ENCODE measurements around the gene TMCC3.

The TMCC3 gene

DNA sequence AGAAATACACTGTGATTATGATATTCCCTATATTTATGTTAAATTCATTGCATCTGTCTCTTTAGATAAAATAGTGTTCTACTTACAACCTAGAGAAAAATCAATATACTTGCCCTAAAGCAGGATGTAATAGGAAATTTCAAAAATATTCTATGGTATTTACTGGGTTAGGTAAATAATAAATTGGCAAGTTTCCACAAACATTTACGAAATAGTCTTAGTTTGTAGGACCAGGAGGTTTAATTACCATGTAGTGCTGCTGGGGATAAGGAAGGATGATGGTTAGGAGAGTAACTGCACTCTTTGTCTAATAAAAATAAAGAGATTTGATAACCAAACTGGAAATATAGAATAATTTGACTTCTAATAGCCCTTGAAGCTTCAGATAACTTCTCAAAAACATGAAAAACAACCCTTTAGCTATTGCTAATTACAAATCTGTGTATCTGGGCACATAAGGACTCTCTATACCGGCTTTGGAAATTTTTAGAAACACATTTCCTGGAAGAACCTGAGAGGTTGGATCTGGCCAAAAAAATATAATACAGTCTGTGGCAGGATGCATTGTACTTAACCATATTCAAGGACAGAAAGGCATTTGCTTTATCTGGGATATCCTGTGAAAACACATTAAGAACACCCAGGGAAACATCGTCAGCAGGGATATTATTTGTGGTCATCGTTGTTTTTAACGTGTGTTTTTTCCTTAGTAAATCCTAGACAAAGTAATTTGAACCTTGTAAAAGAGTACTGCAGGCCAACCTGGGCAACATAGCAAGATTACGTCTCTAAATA lies 36.7 kb upstream of the TMCC3 start:
- no peak overlapping the region for H3K4me3 ChIP-seq (ENCODE audit: low read length)
- H3K36me3 ChIP-seq (ENCODE audit: control insufficient read depth, insufficient read depth, low read length) = no peaks in the 10 kb centered on the region
- no peaks in the 10 kb centered on the region for H3K4me1 ChIP-seq (ENCODE audit: control insufficient read depth, insufficient read depth, low read length)
- H3K27ac ChIP-seq (ENCODE audit: low read length) = no peak overlapping the region
- H3K9me3 ChIP-seq (ENCODE audit: control insufficient read depth, insufficient read depth, low read length) = no peaks in the 10 kb centered on the region
- DNase-seq (ENCODE audit: low read depth, low spot score) = no peak
- WGBS (ENCODE audit: insufficient coverage, insufficient read length) = no CpG with 5 or more reads among the region's 6 CpGs
- no peaks in the 10 kb centered on the region for H3K27me3 ChIP-seq (ENCODE audit: control insufficient read depth, insufficient read depth, low read length)

DNA sequence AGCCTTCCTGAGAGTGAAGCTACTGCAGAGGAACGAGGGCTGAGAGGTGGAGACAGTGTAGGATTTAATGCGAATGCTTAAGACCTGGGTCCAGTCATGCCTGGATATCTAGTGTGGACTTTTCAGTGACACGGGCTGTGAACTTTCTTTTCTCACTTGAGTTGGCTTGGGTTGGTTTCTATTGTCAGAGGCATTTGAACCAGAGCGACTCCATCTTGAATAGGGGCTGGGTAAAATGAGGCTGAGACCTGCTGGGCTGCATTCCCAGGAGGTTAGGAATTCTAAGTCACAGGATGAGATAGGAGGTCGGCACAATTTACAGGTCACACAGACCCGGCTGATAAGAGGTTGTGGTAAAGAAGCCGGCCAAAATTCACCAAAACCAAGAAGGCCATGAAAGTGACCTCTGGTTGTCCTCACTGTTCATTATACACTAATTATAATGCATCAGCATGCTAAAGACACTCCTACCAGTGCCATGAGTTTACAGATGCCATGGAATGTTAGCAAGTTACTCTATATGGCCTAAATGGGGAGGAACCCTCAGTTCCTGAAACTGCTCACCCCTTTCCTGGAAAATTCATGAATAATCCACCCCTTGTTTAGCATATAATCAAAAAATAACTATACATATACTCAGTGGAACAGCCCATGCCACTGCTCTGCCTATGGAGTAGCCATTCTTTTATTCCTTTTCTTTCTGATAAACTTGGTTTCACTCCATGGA lies 34.2 kb upstream of the TMCC3 start:
- no peak overlapping the region for H3K4me3 ChIP-seq (ENCODE audit: low read length)
- H3K27ac ChIP-seq (ENCODE audit: low read length) = no peak overlapping the region
- WGBS (ENCODE audit: insufficient coverage, insufficient read length) = no CpG with 5 or more reads among the region's 7 CpGs
- H3K27me3 ChIP-seq (ENCODE audit: control insufficient read depth, insufficient read depth, low read length) = no peaks in the 10 kb centered on the region
- no peaks in the 10 kb centered on the region for H3K9me3 ChIP-seq (ENCODE audit: control insufficient read depth, insufficient read depth, low read length)
- no peak for DNase-seq (ENCODE audit: low read depth, low spot score)
- H3K4me1 ChIP-seq (ENCODE audit: control insufficient read depth, insufficient read depth, low read length) = no peaks in the 10 kb centered on the region
- H3K36me3 ChIP-seq (ENCODE audit: control insufficient read depth, insufficient read depth, low read length) = no peaks in the 10 kb centered on the region

DNA sequence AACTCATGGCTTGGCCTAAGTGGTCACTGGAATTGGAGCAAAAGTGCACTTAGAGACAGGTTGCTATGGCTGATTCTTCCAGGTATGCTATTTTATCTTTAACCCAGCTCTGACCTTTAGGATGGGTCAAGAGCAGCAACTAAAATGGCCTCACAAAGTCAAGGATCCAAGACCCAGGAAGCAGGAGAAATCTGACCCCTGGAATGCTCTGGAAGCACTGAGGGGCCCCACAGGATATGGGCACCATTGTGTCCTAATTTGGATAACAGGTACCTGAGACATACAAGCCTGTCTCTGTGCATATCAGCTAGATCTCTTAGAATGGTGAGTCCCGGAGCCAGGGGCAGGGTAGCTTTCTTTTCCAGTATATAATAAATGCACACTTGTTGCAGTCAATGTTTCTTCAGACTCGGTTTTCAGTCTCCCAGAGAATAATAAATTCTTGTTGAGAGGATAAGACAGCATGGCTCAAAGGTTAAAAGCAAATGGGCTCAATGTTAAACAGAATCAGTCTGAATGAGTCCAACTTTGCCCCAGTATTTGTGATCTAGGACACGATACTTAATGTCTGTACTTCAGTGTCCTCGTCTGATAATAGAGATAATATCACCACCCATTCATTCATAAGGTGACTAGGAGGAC lies 29.3 kb upstream of the TMCC3 start:
- WGBS (ENCODE audit: insufficient coverage, insufficient read length) = no CpG with 5 or more reads among the region's 4 CpGs
- Histone ChIP-seq H3K9me3 (ENCODE audit: control insufficient read depth, insufficient read depth, low read length) (no peaks in the 10 kb centered on the region), H3K4me3 (ENCODE audit: low read length) (no peak overlapping the region), H3K4me1 (ENCODE audit: control insufficient read depth, insufficient read depth, low read length) (no peaks in the 10 kb centered on the region), H3K36me3 (ENCODE audit: control insufficient read depth, insufficient read depth, low read length) (no peaks in the 10 kb centered on the region), H3K27ac (ENCODE audit: low read length) (no peak overlapping the region), H3K27me3 (ENCODE audit: control insufficient read depth, insufficient read depth, low read length) (no peaks in the 10 kb centered on the region)
- no peak for DNase-seq (ENCODE audit: low read depth, low spot score)

GRCh38 chr12:94678849-94679248 lies 28.5 kb upstream of the TMCC3 start:
- DNase-seq (ENCODE audit: low read depth, low spot score) = no peak
- no peaks in the 10 kb centered on the region for H3K36me3 ChIP-seq (ENCODE audit: control insufficient read depth, insufficient read depth, low read length)
- WGBS (ENCODE audit: insufficient coverage, insufficient read length) = no CpG with 5 or more reads among the region's 6 CpGs
- H3K9me3 ChIP-seq (ENCODE audit: control insufficient read depth, insufficient read depth, low read length) = no peaks in the 10 kb centered on the region
- H3K4me3 ChIP-seq (ENCODE audit: low read length) = no peak overlapping the region
- H3K27me3 ChIP-seq (ENCODE audit: control insufficient read depth, insufficient read depth, low read length) = no peaks in the 10 kb centered on the region
- H3K4me1 ChIP-seq (ENCODE audit: control insufficient read depth, insufficient read depth, low read length) = no peaks in the 10 kb centered on the region
- H3K27ac ChIP-seq (ENCODE audit: low read length) = no peak overlapping the region

DNA sequence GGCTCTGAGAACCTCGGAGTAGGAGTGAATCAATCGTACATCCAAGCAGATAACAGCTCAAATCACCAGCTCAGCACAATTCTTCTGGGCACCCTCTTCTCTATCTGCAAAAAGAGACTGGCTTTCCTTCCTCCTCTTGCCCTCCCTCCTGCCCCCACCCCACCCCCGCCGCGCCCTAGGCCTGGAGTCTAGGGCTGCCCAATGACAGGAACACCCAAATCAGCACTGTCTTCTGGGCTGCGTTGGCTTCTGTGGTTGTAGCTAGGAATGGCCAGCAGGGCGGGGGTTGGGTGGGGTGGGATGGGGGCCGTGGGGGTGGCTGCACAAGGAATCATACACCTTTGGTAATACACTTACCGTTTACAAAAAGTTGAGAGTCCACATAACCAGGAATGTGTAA lies 28.0 kb upstream of the TMCC3 start:
- WGBS (ENCODE audit: insufficient coverage, insufficient read length) = no CpG with 5 or more reads among the region's 9 CpGs
- H3K27ac ChIP-seq (ENCODE audit: low read length) = no peak overlapping the region
- H3K9me3 ChIP-seq (ENCODE audit: control insufficient read depth, insufficient read depth, low read length) = no peaks in the 10 kb centered on the region
- no peak overlapping the region for H3K4me3 ChIP-seq (ENCODE audit: low read length)
- H3K27me3 ChIP-seq (ENCODE audit: control insufficient read depth, insufficient read depth, low read length) = no peaks in the 10 kb centered on the region
- no peaks in the 10 kb centered on the region for H3K4me1 ChIP-seq (ENCODE audit: control insufficient read depth, insufficient read depth, low read length)
- no peak for DNase-seq (ENCODE audit: low read depth, low spot score)
- H3K36me3 ChIP-seq (ENCODE audit: control insufficient read depth, insufficient read depth, low read length) = no peaks in the 10 kb centered on the region

GRCh38 chr12:94677778-94678177 lies 27.4 kb upstream of the TMCC3 start:
- DNase-seq (ENCODE audit: low read depth, low spot score) = no peak
- no peak overlapping the region for H3K4me3 ChIP-seq (ENCODE audit: low read length)
- H3K9me3 ChIP-seq (ENCODE audit: control insufficient read depth, insufficient read depth, low read length) = no peaks in the 10 kb centered on the region
- no peaks in the 10 kb centered on the region for H3K4me1 ChIP-seq (ENCODE audit: control insufficient read depth, insufficient read depth, low read length)
- no CpG with 5 or more reads among the region's 1 CpG for WGBS (ENCODE audit: insufficient coverage, insufficient read length)
- no peaks in the 10 kb centered on the region for H3K27me3 ChIP-seq (ENCODE audit: control insufficient read depth, insufficient read depth, low read length)
- H3K27ac ChIP-seq (ENCODE audit: low read length) = no peak overlapping the region
- H3K36me3 ChIP-seq (ENCODE audit: control insufficient read depth, insufficient read depth, low read length) = no peaks in the 10 kb centered on the region

DNA sequence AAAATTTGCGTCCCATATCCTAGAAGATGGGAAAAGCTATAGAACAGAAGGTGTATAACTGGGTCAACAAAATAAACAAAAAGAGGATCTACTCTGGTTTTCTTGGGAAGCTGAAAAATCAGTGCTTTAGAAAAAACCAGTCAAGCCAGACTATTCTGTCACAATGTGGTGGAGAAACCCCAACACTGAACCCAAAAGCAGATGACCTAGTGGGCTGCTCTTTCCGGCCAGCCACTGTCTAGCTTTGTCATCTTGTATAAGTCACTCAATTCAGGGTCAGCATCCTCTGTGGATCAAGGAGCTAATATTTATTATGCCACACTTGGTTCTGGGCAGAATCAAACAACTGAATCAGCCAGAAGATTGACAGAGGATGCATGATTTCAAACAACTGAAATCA lies 26.6 kb upstream of the TMCC3 start:
- H3K4me1 ChIP-seq (ENCODE audit: control insufficient read depth, insufficient read depth, low read length) = no peaks in the 10 kb centered on the region
- no peaks in the 10 kb centered on the region for H3K36me3 ChIP-seq (ENCODE audit: control insufficient read depth, insufficient read depth, low read length)
- H3K27ac ChIP-seq (ENCODE audit: low read length) = no peak overlapping the region
- no peaks in the 10 kb centered on the region for H3K9me3 ChIP-seq (ENCODE audit: control insufficient read depth, insufficient read depth, low read length)
- no peak overlapping the region for H3K4me3 ChIP-seq (ENCODE audit: low read length)
- DNase-seq (ENCODE audit: low read depth, low spot score) = no peak
- no CpG with 5 or more reads among the region's 2 CpGs for WGBS (ENCODE audit: insufficient coverage, insufficient read length)
- no peaks in the 10 kb centered on the region for H3K27me3 ChIP-seq (ENCODE audit: control insufficient read depth, insufficient read depth, low read length)

DNA sequence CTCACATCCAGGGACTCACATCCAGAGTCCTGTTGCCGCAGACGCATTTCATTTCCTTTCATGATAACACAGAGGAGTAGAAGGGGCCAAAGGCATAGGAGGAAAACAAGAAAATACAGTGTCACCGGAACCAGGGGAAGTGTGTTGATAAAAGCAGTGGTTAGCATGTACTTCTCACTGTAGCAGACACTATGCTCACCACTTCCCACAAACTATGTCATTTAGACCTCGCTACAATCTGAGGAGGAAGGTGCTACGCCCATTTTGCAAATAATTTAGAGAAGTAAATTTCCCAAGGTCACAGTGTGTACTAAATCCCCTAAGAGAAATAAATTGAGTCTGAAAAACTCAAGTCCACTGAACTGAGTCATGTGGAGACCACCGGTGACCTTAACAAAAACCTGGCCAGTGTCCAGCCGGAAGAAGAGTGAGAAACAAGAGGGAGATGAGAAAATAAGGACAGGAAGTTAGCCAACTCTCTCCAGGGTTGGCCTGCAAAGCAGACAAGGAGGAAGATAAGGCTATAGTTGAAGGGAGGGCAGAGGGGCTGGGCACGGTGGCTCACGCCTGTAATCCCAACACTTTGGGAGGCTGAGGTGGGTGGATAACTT lies 25.8 kb upstream of the TMCC3 start:
- DNase-seq (ENCODE audit: low read depth, low spot score) = no peak
- Histone ChIP-seq H3K4me1 (ENCODE audit: control insufficient read depth, insufficient read depth, low read length) (no peaks in the 10 kb centered on the region), H3K36me3 (ENCODE audit: control insufficient read depth, insufficient read depth, low read length) (no peaks in the 10 kb centered on the region), H3K4me3 (ENCODE audit: low read length) (no peak overlapping the region), H3K9me3 (ENCODE audit: control insufficient read depth, insufficient read depth, low read length) (no peaks in the 10 kb centered on the region), H3K27me3 (ENCODE audit: control insufficient read depth, insufficient read depth, low read length) (no peaks in the 10 kb centered on the region), H3K27ac (ENCODE audit: low read length) (no peak overlapping the region)
- WGBS (ENCODE audit: insufficient coverage, insufficient read length) = no CpG with 5 or more reads among the region's 9 CpGs

DNA sequence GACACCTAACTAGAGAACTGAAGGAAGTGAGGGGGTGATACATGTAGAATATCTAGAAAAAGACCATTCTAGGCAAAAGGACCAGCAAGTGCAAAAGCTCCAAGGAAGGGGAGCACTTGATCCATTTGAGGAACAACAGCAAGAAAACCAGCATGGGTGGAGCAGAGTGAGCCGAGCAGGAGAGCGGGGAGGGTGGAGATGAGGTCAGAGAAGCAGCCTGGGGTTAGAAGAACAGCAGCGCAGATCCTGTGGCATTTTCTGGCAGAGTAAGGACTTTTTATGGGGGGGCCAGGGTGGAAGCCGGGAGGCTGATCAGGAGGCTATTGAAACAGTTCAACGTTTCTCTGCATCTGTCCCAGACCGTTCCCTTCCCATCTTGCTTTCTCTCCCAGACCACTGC lies 24.5 kb upstream of the TMCC3 start:
- DNase-seq (ENCODE audit: low read depth, low spot score) = no peak
- no peak overlapping the region for H3K27ac ChIP-seq (ENCODE audit: low read length)
- no peaks in the 10 kb centered on the region for H3K4me1 ChIP-seq (ENCODE audit: control insufficient read depth, insufficient read depth, low read length)
- no peaks in the 10 kb centered on the region for H3K36me3 ChIP-seq (ENCODE audit: control insufficient read depth, insufficient read depth, low read length)
- H3K27me3 ChIP-seq (ENCODE audit: control insufficient read depth, insufficient read depth, low read length) = no peaks in the 10 kb centered on the region
- no peak overlapping the region for H3K4me3 ChIP-seq (ENCODE audit: low read length)
- H3K9me3 ChIP-seq (ENCODE audit: control insufficient read depth, insufficient read depth, low read length) = no peaks in the 10 kb centered on the region
- WGBS (ENCODE audit: insufficient coverage, insufficient read length) = no CpG with 5 or more reads among the region's 6 CpGs

- Histone ChIP-seq H3K27me3 (ENCODE audit: control insufficient read depth, insufficient read depth, low read length) (no peaks in the 10 kb centered on the region), H3K27ac (ENCODE audit: low read length) (no peak overlapping the region), H3K4me3 (ENCODE audit: low read length) (no peak overlapping the region), H3K4me1 (ENCODE audit: control insufficient read depth, insufficient read depth, low read length) (no peaks in the 10 kb centered on the region; the same call in 1 of the 2 replicates), H3K9me3 (ENCODE audit: control insufficient read depth, insufficient read depth, low read length) (no peaks in the 10 kb centered on the region), H3K36me3 (ENCODE audit: control insufficient read depth, insufficient read depth, low read length) (no peaks in the 10 kb centered on the region)
- no peak for DNase-seq (ENCODE audit: low read depth, low spot score)
- no CpG with 5 or more reads among the region's 2 CpGs for WGBS (ENCODE audit: insufficient coverage, insufficient read length)
Observed at GRCh38 chr12:94674051-94674451, 23.7 kb upstream of the TMCC3 start.
